ENCODE data around the gene MYPOP.

- TF ChIP-seq EZH2phosphoT487 (IDR thresholded peaks at IDR 0.05; ENCODE audit: borderline replicate concordance, low read length) = no peak
- TF ChIP-seq, protein P1, sequence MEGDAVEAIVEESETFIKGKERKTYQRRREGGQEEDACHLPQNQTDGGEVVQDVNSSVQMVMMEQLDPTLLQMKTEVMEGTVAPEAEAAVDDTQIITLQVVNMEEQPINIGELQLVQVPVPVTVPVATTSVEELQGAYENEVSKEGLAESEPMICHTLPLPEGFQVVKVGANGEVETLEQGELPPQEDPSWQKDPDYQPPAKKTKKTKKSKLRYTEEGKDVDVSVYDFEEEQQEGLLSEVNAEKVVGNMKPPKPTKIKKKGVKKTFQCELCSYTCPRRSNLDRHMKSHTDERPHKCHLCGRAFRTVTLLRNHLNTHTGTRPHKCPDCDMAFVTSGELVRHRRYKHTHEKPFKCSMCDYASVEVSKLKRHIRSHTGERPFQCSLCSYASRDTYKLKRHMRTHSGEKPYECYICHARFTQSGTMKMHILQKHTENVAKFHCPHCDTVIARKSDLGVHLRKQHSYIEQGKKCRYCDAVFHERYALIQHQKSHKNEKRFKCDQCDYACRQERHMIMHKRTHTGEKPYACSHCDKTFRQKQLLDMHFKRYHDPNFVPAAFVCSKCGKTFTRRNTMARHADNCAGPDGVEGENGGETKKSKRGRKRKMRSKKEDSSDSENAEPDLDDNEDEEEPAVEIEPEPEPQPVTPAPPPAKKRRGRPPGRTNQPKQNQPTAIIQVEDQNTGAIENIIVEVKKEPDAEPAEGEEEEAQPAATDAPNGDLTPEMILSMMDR (IDR thresholded peaks at IDR 0.05; ENCODE audit: low read depth, low read length, poor library complexity, severe bottlenecking) = no peak
Observed at GRCh38 chr19:45935267-45935666, 32.9 kb upstream of the MYPOP start.

Data from DOHH2 (cell line).